GM20431 (cell line): ENCODE measurements around the gene DNAJC1.
"Not testable (repeated sequence)": the region's sequence is repeated elsewhere in the genome, so short reads cannot be mapped to it uniquely, and the experiment has no call there.

Experiments
- in situ Hi-C: fragments of 300-500 bp; cut with MseI, MboI; formaldehyde crosslinking; loops from one replicate; pipeline ENCODE4 v1.15.0; 2020; ENCODE audit warnings: low sequenced_read_pairs; ENCODE audit not compliant: unreplicated experiment

Gene DNAJC1

DNA sequence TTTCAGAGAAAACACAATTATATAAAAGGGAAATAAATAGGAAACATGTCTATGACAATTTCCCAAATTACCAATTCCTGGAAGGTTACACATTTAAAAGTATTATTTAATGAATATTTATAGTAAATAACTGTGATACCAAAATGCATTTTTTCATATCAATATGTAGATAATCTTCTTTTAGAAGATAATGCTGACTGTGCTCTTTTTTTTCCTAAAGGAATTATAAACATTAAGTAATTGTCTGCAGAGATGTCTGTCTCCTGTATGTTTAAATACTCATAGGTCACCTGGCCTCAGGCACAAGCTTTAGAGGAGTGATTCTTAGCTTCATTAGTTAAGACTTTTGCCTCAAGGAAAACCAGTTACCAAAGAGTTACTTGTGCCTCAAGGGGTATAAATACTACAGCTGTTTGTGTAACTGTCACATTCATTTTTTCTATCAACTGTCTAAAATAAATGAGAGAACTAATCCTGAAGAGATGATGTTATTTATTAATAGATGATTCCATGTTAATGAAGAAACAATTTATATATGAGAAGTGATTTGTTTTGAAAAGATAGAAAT, 77.1 kb downstream of the DNAJC1 start:
- in situ Hi-C loops = no loop called here

DNA sequence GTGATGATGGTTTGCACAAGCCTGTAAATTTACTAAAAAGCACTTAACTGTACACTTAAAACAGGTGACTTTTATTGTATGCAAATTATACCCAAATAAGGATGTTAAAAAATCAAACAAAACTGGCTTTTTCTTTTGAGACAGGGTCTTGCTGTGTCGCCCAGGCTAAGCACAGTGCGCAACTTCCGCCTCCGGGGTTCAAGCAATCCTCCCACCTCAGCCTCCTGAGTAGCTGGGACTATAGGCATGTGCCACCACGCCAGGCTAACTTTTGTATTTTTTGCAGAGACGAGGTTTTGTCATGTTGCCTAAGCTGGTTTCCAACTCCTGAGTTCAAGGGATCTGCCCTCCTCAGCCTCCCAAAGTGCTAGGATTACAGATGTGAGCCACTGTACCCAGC, 77.7 kb downstream of the DNAJC1 start:
- in situ Hi-C loops = no loop called here

DNA sequence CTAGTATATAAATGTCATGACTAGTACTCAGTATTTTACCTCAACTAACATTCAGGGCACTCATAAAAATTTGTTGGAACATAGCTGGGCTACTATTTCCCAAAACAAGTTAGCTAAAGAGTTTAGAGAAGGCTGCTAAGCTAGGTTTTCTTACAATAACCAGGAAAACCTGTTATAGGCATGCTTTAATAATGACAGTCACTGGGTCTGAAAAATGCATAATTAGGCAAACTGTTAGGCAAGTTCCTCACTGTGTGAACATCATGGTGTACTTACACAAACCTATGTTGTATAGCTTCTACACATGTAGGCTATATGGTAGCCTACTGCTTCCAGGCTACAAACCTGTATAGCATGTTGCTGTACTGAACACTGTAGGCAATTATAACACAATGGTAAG, 79.0 kb downstream of the DNAJC1 start:
- in situ Hi-C loops = no loop called here

DNA sequence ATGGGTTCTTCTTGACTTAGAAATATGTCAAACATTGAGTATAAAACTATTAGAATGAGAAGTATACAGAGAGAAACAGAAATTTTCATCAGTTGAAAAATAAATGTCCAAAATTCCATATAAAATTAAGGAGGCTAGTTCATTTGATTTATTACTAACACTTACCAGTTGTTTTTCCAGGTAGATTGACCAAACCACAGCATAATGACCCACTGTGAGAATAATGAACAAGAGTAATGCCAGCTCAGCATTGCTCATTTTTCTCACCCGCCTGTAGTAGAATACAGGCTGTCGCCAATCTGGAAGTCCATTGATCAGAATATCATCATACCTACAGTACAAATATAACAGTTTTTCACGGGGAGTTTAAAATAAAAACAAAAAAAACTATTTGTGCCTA, 82.9 kb downstream of the DNAJC1 start:
- in situ Hi-C loops = no loop called here

DNA sequence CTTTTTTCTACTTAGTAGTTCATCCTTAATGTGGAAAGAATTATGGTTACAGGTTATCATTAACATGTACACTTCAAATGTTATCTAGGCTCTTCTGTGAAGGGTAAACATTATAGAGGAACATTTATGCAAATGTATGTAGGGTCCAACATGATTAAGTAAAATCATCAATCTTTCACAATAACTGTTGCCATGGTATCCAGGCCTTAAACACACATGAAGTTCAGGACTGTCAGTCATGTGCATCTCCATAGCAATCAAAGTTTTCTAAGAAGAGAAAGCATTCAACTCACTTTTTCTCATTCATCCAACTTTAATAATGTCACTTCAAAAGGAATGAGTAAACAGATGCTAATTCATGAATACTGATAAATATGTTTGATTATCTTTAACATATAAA, 83.6 kb downstream of the DNAJC1 start:
- in situ Hi-C loops = no loop called here

DNA sequence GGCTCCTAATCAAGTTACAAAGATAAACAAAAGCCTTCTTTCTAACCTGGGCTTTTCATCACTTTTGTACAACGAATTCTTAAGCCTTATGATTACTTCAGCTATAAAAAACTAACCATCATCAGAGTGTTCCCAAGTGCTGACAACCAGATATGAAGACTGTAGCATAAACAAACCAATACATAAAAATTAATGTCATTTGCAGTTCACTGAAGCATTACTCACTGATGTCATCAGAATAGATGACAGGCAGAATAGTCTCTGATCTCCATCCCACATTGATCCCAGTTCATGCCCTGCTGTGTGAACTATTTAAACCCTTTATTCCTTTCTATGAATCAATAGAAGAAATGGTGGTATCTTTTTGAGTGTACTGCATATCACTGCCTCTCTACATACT, 84.4 kb downstream of the DNAJC1 start:
- in situ Hi-C loops = no loop called here

DNA sequence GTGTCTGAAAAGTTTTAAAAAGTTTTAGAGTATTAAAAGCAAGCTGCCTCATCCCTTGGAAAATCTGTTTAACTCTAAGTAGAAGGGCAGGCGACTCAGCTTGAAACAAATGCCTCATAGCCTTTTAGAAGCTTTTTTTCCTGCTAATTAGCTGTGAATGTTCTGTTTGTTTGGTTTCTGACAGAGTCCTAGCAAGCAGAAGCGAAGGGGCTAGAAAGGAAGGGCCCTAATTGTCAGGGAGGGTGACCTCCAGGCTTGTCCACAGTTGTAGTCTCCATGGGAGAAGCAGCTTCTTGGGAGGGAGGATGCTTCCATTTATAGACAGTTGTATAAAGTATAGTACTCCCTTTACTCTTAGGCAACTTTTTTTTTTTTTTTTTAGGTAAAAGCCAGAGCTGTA, 90.9 kb downstream of the DNAJC1 start:
- in situ Hi-C loops = no loop called here

GRCh38 chr10:21910798-21911197, 92.7 kb downstream of the DNAJC1 start:
- in situ Hi-C loops = no loop called here

DNA sequence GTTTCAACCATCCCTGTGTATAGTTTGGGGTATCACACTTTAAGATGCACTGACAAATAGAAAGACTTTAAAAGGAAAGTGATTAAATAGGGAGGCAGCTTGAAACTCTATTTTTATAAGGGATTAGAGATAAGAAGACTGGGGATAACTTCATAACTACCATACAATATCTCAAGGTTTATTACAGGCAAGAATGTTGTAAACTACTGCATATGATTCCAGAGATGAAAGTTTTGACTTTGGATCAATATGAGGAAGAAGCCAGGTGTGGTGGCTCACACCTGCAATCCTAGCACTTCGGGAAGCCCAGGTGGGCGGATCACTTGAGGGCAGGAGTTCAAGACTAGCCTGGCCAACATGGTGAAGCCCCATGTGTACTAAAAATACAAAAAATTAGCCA, 96.1 kb downstream of the DNAJC1 start:
- in situ Hi-C loops = no loop called here

DNA sequence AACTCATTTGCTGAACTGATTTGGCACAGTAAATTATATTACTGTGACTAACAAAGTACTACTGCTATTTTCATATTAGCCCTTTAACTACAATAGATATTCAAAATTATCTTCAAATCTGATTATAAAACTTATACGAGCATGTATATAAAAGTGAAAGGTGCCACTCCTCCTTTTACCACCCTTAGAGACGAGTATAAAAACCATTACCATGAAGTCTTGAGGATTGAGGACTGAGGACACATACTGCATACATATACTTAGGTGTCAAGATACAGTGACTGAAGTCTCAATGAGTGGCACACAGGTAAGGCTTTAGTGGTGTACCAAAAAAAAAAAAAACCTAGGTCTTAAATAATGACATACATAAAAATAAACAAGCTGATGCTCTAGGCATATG, 98.6 kb downstream of the DNAJC1 start:
- in situ Hi-C loops = no loop called here

DNA sequence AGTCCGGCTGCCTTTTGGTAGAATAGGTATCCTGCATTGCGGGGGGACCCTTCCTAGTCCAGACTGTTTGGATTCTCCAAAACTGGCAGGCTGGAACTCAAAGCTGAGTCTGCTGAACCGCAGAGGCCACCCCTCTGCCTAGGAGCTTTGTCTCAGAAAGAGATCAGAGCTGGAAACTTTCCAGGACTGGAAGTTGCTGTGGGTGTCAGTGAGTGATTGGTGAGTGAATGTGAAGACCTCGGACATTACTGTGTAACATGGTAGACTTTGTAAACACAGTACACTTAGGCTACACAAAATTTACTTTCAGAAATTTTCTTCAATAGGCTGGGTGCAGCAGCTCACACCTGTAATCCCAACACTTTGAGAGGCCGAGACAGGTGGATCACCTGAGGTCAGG, 103.8 kb downstream of the DNAJC1 start:
- in situ Hi-C loops = no loop called here

- in situ Hi-C loops = no loop called here
Measured at GRCh38 chr10:21895932-21896331, 107.6 kb downstream of the DNAJC1 start.

- in situ Hi-C loops = no loop called here
Measured at GRCh38 chr10:21894648-21895342, 108.7 kb downstream of the DNAJC1 start.

DNA sequence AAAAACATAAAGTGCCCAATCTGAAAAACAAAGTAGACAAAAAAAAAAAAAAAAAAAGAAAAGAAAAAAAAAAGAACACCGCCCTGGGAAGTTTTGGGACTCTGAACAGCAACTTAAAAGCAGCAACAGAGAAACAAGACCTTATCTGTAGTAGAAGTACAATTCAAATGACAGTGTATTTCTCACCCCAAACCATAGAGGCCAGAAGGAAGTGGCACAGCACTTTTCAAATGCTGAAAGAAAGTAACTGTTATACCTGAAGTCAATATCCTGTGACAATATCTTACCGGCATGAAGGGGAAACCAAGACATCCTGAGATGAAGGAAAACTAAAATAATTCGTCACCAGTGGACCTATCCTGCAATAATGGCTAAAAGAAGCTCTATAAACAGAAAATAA, 112.1 kb downstream of the DNAJC1 start:
- in situ Hi-C loops = no loop called here

- in situ Hi-C loops = no loop called here
Measured at GRCh38 chr10:21889477-21890275, 113.9 kb downstream of the DNAJC1 start.

- in situ Hi-C loops = no loop called here
Measured at GRCh38 chr10:21888959-21889358, 114.6 kb downstream of the DNAJC1 start.

DNA sequence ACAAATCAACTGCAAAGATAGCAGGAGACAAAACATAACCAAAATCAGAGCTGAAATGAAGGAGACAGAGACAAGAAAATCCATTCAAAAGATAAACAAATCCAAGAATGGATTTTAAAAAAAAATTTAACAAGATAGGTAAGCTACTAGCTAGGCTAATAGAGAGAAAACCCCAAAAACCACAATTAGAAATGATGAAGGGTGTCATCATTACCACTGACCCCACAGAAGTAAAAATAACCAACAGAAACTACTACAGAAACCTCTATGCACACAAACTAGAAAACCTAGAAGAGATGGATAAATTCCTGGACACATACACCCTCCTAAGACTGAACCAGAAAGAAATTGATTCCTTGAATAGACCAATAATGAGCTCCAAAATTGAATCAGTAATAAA, 117.6 kb downstream of the DNAJC1 start:
- in situ Hi-C loops = no loop called here

DNA sequence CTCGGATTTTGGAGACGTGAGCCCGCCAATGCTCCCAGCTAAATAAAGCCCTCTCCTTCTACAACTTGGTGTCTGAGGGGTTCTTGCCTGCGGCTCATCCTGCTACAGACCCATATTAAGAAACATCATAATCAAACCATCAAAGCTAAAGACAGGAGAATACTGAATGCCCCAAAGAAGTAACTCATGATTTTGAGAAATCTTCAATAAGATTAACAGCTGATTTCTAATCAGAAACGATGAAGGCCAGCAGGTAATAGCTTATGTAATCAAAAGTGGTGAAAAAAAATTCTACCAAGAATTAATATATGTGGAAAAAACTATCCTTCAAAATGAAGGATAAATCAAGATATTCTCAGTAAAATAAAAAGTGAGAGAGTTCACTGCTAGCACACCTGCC, 130.3 kb downstream of the DNAJC1 start:
- in situ Hi-C loops = no loop called here

DNA sequence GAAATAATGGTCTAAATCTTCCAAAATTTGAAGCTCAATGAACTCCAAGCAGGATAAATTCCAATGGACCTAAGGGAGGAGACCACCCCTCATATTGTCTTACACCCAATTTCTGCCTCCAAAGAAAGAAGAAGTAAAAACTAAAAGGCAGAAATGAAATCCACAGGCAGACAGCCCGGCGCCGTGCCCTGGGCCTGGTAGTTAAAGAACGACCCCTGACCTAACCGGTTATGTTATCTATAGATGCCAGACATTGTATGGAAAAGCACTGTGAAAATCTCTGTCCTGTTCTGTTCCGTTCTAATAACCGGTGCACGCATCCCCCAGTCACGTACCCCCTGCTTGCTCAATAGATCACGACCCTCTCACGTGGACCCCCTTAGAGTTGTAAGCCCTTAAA, 130.8 kb downstream of the DNAJC1 start:
- in situ Hi-C loops = not testable (repeated sequence)

GRCh38 chr10:21870849-21871248, 132.7 kb downstream of the DNAJC1 start:
- in situ Hi-C loops = no loop called here

- in situ Hi-C loops = not testable (repeated sequence)
Measured at GRCh38 chr10:21869087-21869486, 134.4 kb downstream of the DNAJC1 start.
